ENCODE measurements around the gene ICAM4.
A peak's percentile ranks its signal among the peaks of the same experiment; 100 is the strongest.

ICAM4 gene

GRCh38 chr19:10317045-10317856, 30.5 kb downstream of the ICAM4 start:
- no peak for DNase-seq (ENCODE audit: low read depth in 1 of 2, low spot score in 1 of 2)

- DNase-seq (ENCODE audit: low read depth in 1 of 2, low spot score in 1 of 2), result no peak
These were observed 31.2 kb downstream of the ICAM4 start for GRCh38 chr19:10317857-10318462.

GRCh38 chr19:10318807-10319682, 32.3 kb downstream of the ICAM4 start:
- no peak for DNase-seq (ENCODE audit: low read depth in 1 of 2, low spot score in 1 of 2)

- DNase-seq (ENCODE audit: low read depth in 1 of 2, low spot score in 1 of 2), result no peak
These were observed 34.1 kb downstream of the ICAM4 start for GRCh38 chr19:10320602-10321416.

- no peak for DNase-seq (ENCODE audit: low read depth in 1 of 2, low spot score in 1 of 2)
These were observed 34.7 kb downstream of the ICAM4 start for GRCh38 chr19:10321417-10321797.

- DNase-seq (ENCODE audit: low read depth in 1 of 2, low spot score in 1 of 2), result no peak
These were observed 35.4 kb downstream of the ICAM4 start for GRCh38 chr19:10321874-10322835.

- DNase-seq (ENCODE audit: low read depth in 1 of 2, low spot score in 1 of 2), result no peak
These were observed 39.0 kb downstream of the ICAM4 start for GRCh38 chr19:10325732-10326131.

GRCh38 chr19:10327793-10328192, 41.0 kb downstream of the ICAM4 start:
- no peak for DNase-seq (ENCODE audit: low read depth in 1 of 2, low spot score in 1 of 2)

GRCh38 chr19:10328558-10329429, 42.0 kb downstream of the ICAM4 start:
- no peak for DNase-seq (ENCODE audit: low read depth in 1 of 2, low spot score in 1 of 2)

- DNase-seq (ENCODE audit: low read depth in 1 of 2, low spot score in 1 of 2), result no peak
These were observed 42.8 kb downstream of the ICAM4 start for GRCh38 chr19:10329555-10329954.

- DNase-seq (ENCODE audit: low read depth in 1 of 2, low spot score in 1 of 2), result no peak
These were observed 45.6 kb downstream of the ICAM4 start for GRCh38 chr19:10332158-10332964.

GRCh38 chr19:10332965-10333757, 46.4 kb downstream of the ICAM4 start, which contains the start of gene RAVER1:
TSS of gene RAVER1 (minus strand) at chr19:10333529. CDS start at chr19:10333507, 22 bp downstream.
- peak; percentile 95 to 97 for DNase-seq (ENCODE audit: low read depth in 1 of 2, low spot score in 1 of 2)

GRCh38 chr19:10333758-10334587, 47.2 kb downstream of the ICAM4 start:
- DNase-seq (ENCODE audit: low read depth in 1 of 2, low spot score in 1 of 2), result no peak

GRCh38 chr19:10334588-10335351, 48.0 kb downstream of the ICAM4 start:
- no peak for DNase-seq (ENCODE audit: low read depth in 1 of 2, low spot score in 1 of 2)

GRCh38 chr19:10335352-10335985, 48.7 kb downstream of the ICAM4 start:
- DNase-seq (ENCODE audit: low read depth in 1 of 2, low spot score in 1 of 2), result no peak

All from activated CD4-positive, alpha-beta T cell treated with anti-CD3 and anti-CD28 coated beads, Interleukin-2, amount 50 U/mL, for 24 hours (primary cell).